HEK293 (cell line): ENCODE results near the gene STAG3.

Source experiments
- ELK4 ChIP-seq: IDR thresholded peaks from 2 replicates; pipeline ENCODE4 v1.6.1; 2011; ENCODE audit warnings: mild to moderate bottlenecking, low read depth, low read length, borderline replicate concordance
- FEZF1 ChIP-seq: fragments of 450-650 bp; formaldehyde crosslinking; IDR thresholded peaks from 2 replicates; pipeline ENCODE4 v1.5.1; 2016; ENCODE audit warnings: missing biosample characterization, missing genetic modification characterization
- HIC1 ChIP-seq: fragments of 450-650 bp; formaldehyde crosslinking; IDR thresholded peaks from 2 replicates; pipeline ENCODE4 v1.5.1; 2016; ENCODE audit warnings: missing biosample characterization, missing genetic modification characterization
- KLF17 ChIP-seq: fragments of 450-650 bp; formaldehyde crosslinking; IDR thresholded peaks from 2 replicates; pipeline ENCODE4 v1.5.1; 2016; ENCODE audit warnings: missing biosample characterization, missing genetic modification characterization
- KLF7 ChIP-seq: fragments of 450-650 bp; formaldehyde crosslinking; IDR thresholded peaks from 2 replicates; pipeline ENCODE4 v1.5.1; 2016; ENCODE audit warnings: missing biosample characterization, missing genetic modification characterization, borderline replicate concordance
- MZF1 ChIP-seq: fragments of 450-650 bp; formaldehyde crosslinking; IDR thresholded peaks from 2 replicates; pipeline ENCODE4 v1.5.1; 2017; ENCODE audit warnings: missing biosample characterization, missing genetic modification characterization, borderline replicate concordance
- PATZ1 ChIP-seq: fragments of 450-650 bp; formaldehyde crosslinking; IDR thresholded peaks from 2 replicates; pipeline ENCODE4 v1.5.1; 2016; ENCODE audit warnings: missing biosample characterization, missing genetic modification characterization
- SCRT1 ChIP-seq: fragments of 450-650 bp; formaldehyde crosslinking; IDR thresholded peaks from 2 replicates; pipeline ENCODE4 v1.5.1; 2016; ENCODE audit warnings: missing biosample characterization, missing genetic modification characterization, borderline replicate concordance
- SCRT2 ChIP-seq: fragments of 450-650 bp; formaldehyde crosslinking; IDR thresholded peaks from 2 replicates; pipeline ENCODE4 v1.5.1; 2016; ENCODE audit warnings: missing biosample characterization, missing genetic modification characterization
- SP7 ChIP-seq: fragments of 450-650 bp; formaldehyde crosslinking; IDR thresholded peaks from 2 replicates; pipeline ENCODE4 v1.5.1; 2016; ENCODE audit warnings: missing biosample characterization, missing genetic modification characterization
- TRIM28 ChIP-seq: IDR thresholded peaks from 2 replicates; pipeline ENCODE4 v1.6.1; 2011; ENCODE audit warnings: low read length, control low read depth, borderline replicate concordance
- ZBTB10 ChIP-seq: fragments of 450-650 bp; formaldehyde crosslinking; IDR thresholded peaks from 2 replicates; pipeline ENCODE4 v1.5.1; 2016; ENCODE audit warnings: missing biosample characterization, missing genetic modification characterization
- ZEB2 ChIP-seq: fragments of 450-650 bp; formaldehyde crosslinking; IDR thresholded peaks from 2 replicates; pipeline ENCODE4 v1.5.1; 2016; ENCODE audit warnings: missing biosample characterization, missing genetic modification characterization
- ZFHX2 ChIP-seq: fragments of 450-650 bp; formaldehyde crosslinking; conservative IDR thresholded peaks from 2 replicates; pipeline ENCODE4 v1.5.1; 2016; ENCODE audit warnings: missing biosample characterization, missing genetic modification characterization
- ZFP37 ChIP-seq: fragments of 450-650 bp; formaldehyde crosslinking; IDR thresholded peaks from 2 replicates; pipeline ENCODE4 v1.5.1; 2016; ENCODE audit warnings: missing biosample characterization, missing genetic modification characterization
- ZNF174 ChIP-seq: fragments of 450-650 bp; formaldehyde crosslinking; IDR thresholded peaks from 2 replicates; pipeline ENCODE4 v1.5.0; 2017; ENCODE audit warnings: missing biosample characterization, mild to moderate bottlenecking, missing genetic modification characterization
- ZNF211 ChIP-seq: fragments of 450-650 bp; formaldehyde crosslinking; IDR thresholded peaks from 2 replicates; pipeline ENCODE4 v1.5.1; 2016; ENCODE audit warnings: low read depth, missing biosample characterization, missing genetic modification characterization
- ZNF223 ChIP-seq: fragments of 450-650 bp; formaldehyde crosslinking; IDR thresholded peaks from 2 replicates; pipeline ENCODE4 v1.5.1; 2016; ENCODE audit warnings: missing biosample characterization, missing genetic modification characterization
- ZNF23 ChIP-seq: fragments of 450-650 bp; formaldehyde crosslinking; IDR thresholded peaks from 2 replicates; pipeline ENCODE4 v1.5.1; 2016; ENCODE audit warnings: missing biosample characterization, missing genetic modification characterization, borderline replicate concordance
- ZNF274 ChIP-seq, 2 experiments: fragments of 200-500 bp in 1 of 2; fragments of 450-650 bp in 1 of 2; sonication (Bioruptor generic) in 1 of 2; formaldehyde crosslinking in 1 of 2; IDR thresholded peaks; 2 replicates each; pipeline versions ENCODE4 v1.5.1 to v1.6.1; 2014 to 2016; ENCODE audit warnings: borderline replicate concordance in 1 of 2, inconsistent platforms in 1 of 2, low read length in 1 of 2, missing biosample characterization in 1 of 2, missing genetic modification characterization in 1 of 2
- ZNF335 ChIP-seq: fragments of 450-650 bp; formaldehyde crosslinking; conservative IDR thresholded peaks from 2 replicates; pipeline ENCODE4 v1.5.1; 2016; ENCODE audit warnings: missing biosample characterization, missing genetic modification characterization
- ZNF426 ChIP-seq: fragments of 450-650 bp; formaldehyde crosslinking; IDR thresholded peaks from 2 replicates; pipeline ENCODE4 v1.5.1; 2017; ENCODE audit warnings: missing biosample characterization, missing genetic modification characterization, mild to moderate bottlenecking, inconsistent platforms, moderate library complexity
- ZNF548 ChIP-seq: fragments of 450-650 bp; formaldehyde crosslinking; IDR thresholded peaks from 2 replicates; pipeline ENCODE4 v1.5.1; 2016; ENCODE audit warnings: missing biosample characterization, missing genetic modification characterization
- ZNF704 ChIP-seq: fragments of 450-650 bp; formaldehyde crosslinking; IDR thresholded peaks from 2 replicates; pipeline ENCODE4 v1.5.1; 2016; ENCODE audit warnings: missing biosample characterization, missing genetic modification characterization
- ZSCAN23 ChIP-seq: fragments of 450-650 bp; formaldehyde crosslinking; IDR thresholded peaks from 2 replicates; pipeline ENCODE4 v1.5.1; 2016; ENCODE audit warnings: missing biosample characterization, missing genetic modification characterization
- ZSCAN5A ChIP-seq: fragments of 450-650 bp; formaldehyde crosslinking; IDR thresholded peaks from 2 replicates; pipeline ENCODE4 v1.5.1; 2016; ENCODE audit warnings: missing biosample characterization, missing genetic modification characterization
- ZXDB ChIP-seq: fragments of 450-650 bp; formaldehyde crosslinking; IDR thresholded peaks from 2 replicates; pipeline ENCODE4 v1.5.1; 2016; ENCODE audit warnings: missing biosample characterization, missing genetic modification characterization

STAG3 gene

GRCh38 chr7:100130608-100131453 lies 46.9 kb upstream of the STAG3 start (continued):
- TF ChIP-seq ZNF704 (tag by site-specific recombination) (no peak), ZEB2 (tag by site-specific recombination) (peak; percentile 38; the same call in 1 of the 2 replicates), FEZF1 (tag by site-specific recombination) (no peak), ZFP37 (tag by site-specific recombination) (no peak), ZFHX2 (no peak), PATZ1 (tag by site-specific recombination) (peak; percentile 88), ZNF23 (tag by site-specific recombination) (no peak), SP7 (tag by site-specific recombination) (no peak; the same call in 1 of the 2 replicates), ZNF548 (no peak), ELK4 (no peak), ZNF274 (IDR thresholded peaks at IDR 0.05; ENCODE audit: low read length) (no peak), ZNF274 (tag by site-specific recombination; IDR thresholded peaks at IDR 0.05; ENCODE audit: borderline replicate concordance) (no peak), ZNF223 (tag by site-specific recombination) (no peak), ZNF426 (tag by site-specific recombination) (no peak), MZF1 (tag by site-specific recombination) (no peak), ZBTB10 (no peak), ZNF211 (tag by site-specific recombination) (no peak), SCRT2 (peak; percentile 98), KLF7 (no peak), SCRT1 (tag by site-specific recombination) (peak; percentile 93), KLF17 (tag by site-specific recombination) (no peak), TRIM28 (no peak), ZNF335 (tag by site-specific recombination) (no peak), ZSCAN5A (tag by site-specific recombination) (no peak), ZSCAN23 (tag by site-specific recombination) (no peak), ZNF174 (tag by site-specific recombination) (no peak), ZXDB (peak; percentile 5; the same call in 1 of the 2 replicates), HIC1 (tag by site-specific recombination) (no peak)
